ENCODE measurements around the gene MRPL11.

GRCh38 chr11:66429983-66430602 lies 8.6 kb downstream of the MRPL11 start:
- TF ChIP-seq, protein P1, sequence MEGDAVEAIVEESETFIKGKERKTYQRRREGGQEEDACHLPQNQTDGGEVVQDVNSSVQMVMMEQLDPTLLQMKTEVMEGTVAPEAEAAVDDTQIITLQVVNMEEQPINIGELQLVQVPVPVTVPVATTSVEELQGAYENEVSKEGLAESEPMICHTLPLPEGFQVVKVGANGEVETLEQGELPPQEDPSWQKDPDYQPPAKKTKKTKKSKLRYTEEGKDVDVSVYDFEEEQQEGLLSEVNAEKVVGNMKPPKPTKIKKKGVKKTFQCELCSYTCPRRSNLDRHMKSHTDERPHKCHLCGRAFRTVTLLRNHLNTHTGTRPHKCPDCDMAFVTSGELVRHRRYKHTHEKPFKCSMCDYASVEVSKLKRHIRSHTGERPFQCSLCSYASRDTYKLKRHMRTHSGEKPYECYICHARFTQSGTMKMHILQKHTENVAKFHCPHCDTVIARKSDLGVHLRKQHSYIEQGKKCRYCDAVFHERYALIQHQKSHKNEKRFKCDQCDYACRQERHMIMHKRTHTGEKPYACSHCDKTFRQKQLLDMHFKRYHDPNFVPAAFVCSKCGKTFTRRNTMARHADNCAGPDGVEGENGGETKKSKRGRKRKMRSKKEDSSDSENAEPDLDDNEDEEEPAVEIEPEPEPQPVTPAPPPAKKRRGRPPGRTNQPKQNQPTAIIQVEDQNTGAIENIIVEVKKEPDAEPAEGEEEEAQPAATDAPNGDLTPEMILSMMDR (IDR thresholded peaks at IDR 0.05; ENCODE audit: low read depth, low read length) = peak; percentile 96
- TF ChIP-seq EZH2phosphoT487 (IDR thresholded peaks at IDR 0.05; ENCODE audit: low read depth) = no peak
